Endothelial cell of hepatic sinusoid (primary cell): ENCODE measurements around the gene RIN1.

Source experiments
- in situ Hi-C: cut with HindIII; loops from 2 replicates; pipeline ENCODE4 v1.10.0; 2017; ENCODE audit warnings: low sequenced_read_pairs

RIN1 gene

DNA sequence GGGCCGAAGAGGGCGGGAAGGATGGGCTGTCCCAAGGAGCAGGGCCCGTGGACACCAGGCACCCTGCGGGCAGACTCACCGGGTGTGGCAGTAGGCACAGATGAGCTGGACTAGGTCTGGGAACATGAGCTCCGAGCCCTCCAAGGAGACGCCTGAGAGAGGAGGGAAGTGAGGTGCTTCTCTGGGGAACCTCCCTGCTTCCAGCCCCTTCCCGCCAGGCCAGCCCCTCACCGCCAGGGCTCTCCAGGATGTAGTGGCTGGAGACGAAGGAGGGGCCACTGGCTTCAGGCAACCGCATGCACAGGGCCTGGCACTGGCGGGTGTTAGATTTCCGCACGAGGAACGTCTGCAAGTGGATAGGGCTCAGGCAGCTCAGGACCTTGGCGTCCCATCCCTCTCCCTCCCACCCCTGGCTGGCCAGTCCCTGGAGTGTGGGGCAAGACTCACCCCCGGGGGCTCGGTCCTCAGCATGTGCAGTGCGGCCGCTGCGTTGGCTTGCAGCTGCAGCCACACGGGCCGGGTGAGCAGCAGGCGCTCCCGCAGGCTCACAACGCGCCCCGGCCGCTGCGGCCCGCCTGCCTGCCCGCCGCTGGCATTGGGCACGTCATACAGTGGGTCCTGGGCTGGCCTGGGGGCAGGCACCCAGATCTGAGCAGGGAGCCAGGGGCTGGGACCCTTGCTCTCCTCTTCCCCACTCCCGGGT, 552 bp downstream of the RIN1 start:
- in situ Hi-C loops = no loop called here

DNA sequence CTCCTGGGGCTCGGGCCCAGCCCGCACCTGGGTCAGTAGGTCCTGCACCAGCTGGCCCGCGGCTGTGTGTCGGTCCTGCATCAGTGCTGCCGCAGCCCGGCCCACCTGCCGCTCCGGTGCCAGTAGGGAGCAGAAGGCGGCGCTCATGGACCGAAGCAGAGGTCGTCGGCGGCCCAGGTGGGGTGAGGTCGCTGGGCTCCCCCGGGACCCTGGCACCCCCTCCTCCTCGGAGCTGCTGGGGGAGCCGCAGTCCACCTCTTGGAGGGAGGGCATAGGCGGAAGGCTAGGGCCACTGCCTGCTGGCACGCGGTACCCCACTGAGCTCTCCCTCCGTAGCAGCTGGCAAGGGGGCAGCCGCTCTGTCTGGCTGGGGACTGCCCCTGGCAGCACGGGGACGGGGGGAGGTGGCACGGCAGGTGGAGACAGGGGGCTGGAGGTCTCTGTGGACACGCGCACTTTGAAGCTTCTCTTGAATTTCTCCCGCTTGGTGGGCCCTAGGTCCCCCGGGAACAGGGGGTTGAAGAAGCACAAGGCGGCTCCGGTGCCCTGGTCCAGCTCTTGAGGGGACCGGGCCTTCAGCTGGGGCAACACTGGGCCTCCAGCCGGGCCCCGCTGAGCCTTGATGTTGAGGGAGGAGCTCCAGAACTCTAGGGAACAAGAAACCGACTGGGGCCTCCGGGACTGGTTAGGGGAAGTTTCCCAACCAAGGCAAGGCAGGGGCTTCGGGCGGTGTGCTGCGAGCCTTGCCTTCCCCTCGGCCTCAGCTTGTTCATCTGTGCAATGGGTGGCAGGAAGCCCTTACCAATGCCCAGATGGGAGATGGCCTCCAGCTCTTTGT, 1.4 kb downstream of the RIN1 start:
- in situ Hi-C loops = loop anchor here (5.0 kb wide), 2 partner anchors 53 to 97 kb away; no protein-coding TSS in a partner anchor

DNA sequence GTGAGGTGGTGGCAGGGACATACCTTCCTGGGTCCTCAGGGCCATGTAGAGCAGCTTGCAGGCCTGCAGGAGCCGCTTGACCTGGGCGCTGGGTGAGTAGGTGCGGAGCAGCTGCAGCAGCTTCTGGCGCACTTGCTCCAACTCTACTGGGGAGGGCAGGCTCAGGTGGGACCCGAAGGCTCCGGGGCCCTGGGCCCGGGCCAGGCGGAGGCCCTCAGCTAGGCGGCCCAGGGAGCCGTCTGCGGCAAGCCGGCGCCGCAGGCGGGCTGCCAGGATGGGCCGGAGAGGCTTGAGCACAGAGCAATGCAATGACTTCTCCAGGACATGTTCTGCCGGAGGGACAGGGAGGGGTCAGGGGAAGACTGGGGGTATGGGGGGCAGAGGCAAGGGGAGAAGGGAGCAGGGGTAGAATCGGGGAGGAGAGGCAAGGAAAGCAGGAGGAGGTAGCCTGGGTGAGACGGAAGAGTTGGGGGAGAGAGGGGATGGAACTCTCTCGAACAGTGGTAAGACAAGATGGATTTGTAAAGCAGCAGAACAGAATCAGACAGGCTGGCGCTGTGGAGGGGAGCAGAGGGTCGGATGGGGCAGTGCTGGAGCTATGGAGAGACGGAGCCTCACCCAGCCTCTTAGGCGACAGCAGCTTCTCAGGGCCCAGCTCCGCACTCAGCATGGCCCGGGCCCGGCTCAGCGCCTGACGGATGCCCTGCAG, 2.2 kb downstream of the RIN1 start:
- in situ Hi-C loops = loop anchor here (5.0 kb wide), 2 partner anchors 52 to 98 kb away; no protein-coding TSS in a partner anchor

DNA sequence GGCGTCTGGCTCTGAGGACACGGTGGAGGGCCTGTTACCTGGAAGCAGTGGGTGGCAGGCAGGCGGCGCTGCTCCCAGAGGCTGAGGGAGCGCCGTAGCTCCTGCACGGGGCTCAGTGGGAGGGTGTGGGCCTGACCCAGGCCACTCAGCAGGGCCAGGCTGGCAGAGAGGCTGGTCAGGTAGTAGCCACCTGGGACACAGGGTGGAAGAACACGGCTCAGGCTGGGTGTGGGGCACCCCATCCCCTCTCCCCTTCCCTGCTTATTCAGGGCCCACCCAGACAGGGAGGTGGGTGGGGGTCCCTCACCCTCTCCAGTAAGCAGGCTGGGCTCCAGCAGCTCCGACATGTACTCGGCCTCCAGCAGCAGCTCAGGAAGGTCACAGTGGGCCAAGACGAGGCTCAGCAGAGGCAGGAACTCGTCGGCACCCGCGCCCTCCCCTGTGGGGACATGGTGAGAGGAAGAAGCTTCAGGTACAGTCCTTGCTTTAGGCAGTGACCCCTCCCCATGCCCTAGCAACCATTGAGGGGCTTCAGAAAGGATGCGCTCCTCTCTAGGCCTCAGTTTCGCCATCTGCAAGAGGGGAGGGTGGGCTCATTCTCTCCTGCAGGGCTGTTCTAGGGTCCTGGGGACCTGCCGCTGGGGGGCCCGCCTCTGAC, 2.9 kb downstream of the RIN1 start:
- in situ Hi-C loops = loop anchor here (5.0 kb wide), 2 partner anchors 51 to 99 kb away; no protein-coding TSS in a partner anchor

DNA sequence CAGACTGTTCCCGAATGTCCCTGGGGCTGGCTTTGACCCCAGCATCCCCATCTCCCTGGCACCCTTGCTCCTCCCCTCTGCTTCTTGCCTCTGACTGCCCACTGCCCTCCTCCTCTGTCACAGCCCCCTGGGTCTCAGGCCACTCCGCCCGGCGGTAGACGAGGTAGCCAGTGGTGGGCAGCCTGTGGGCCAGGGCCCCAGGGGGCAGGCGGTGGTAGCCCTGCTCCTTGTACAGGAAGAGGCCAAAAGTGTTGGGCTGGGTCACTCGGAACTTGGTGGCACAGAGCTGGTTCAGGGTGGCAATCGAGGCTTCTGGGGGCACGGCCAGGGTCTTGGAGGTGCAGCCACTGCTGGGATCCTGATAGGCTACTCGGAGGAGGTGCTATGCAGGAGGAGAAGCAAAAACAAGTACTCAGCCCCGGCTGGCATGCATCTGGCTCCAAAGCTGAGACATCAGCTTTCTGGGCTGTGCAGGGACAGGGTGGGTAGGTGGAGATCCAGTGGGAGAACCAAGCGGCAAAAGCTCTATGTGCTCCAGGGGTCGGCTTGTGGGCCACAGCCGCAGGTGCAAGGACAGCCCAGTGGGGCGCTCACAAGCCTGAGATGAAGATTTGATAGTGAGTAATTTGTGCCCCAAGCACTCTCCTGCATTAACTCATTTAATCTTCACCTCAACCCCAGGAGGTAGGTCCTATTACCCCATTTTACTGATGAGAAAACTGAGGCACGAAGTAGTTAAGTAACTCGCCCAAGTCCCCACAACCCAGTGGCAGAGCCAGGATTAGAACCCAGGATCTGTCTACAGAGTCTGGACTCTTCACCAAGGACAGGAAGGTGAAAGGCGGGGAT, 3.6 kb downstream of the RIN1 start:
- in situ Hi-C loops = loop anchor here (5.0 kb wide), 2 partner anchors 50 to 100 kb away; no protein-coding TSS in a partner anchor

DNA sequence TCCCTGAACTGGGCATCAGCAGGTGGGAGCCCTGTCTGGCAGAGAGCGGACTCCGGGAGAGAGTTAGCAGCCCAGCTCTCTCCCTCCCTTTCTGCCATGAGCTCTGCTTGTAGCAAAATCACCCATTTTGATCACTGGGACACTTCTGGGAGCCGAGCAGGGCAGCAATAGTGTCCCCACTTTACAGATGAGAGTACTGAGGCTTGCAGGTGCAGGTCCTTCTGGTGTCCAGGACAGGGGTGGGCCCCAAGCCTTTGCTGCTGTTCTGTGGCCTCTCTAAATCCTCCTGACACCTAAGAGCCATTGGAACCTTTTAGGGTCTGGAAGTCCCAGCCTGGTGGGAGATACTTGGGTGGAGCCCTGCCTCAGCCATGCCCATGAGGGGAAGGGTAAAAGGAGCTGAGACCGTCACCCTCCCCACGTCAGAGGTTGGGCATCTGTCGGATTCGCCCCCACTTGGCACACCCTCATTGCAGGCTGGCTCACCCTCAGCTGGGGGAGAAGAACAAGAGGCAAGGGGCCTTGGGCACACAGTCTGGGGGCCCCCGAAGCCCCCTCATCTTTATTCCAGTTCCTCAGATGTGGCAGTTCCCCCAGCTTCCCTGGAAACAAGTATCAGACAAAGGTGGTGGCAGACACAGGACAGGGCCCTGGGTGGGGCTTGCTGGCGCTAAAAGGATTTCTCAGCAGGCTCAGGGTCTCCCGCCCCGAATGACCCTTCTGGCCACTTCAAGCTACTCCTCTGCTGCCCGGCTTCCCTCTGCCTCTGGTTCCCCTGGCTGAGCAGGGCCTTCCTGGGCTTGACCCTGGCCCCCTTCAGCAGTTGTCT, 4.5 kb downstream of the RIN1 start:
- in situ Hi-C loops = loop anchor here (5.0 kb wide), 2 partner anchors 49 to 101 kb away; no protein-coding TSS in a partner anchor

DNA sequence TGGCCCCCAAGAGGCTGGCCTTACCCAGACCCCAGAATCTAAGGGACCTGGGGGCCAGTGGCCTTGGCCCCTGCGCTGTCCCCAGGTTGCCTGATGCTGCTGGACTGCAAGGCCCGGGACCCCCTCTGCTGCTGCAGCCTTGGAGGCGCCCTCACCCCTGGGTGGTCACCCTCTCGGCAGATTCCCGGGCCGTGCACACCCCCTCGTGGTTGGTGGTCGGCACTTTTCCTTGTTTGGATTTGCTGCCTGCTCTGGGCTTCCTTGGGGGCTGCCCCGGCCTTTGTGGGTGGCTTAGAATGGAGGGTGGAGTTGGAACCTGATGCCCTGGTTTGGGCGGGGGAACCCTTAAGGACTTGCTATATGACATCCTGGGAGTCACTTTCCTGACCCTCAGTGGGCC, 5.3 kb downstream of the RIN1 start:
- in situ Hi-C loops = loop anchor here (5.0 kb wide), 2 partner anchors 49 to 101 kb away; no protein-coding TSS in a partner anchor

DNA sequence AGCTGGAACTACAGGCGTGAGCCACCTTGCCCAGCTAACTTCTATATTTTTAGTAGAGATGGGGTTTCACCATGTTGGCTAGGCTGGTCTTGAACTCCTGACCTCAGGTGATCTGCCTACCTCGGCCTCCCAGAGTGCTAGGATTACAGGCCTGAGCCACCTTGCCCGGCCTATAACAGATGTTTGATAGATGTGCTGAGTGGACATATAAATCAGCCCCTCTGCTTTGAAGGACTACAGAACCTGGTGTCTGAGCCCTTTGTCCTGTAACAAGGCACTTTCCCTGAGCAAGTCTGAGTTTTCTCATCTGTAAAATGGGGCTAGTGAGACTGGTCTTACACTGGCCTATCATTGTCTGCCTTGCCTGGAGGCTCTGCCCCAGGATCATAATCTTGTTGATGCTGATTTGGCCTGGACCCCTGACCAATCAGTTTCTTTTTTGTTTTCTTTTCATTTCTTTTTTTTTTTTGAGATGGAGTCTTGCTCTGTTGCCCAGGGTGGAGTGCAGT, 7.0 kb downstream of the RIN1 start:
- in situ Hi-C loops = no loop called here

DNA sequence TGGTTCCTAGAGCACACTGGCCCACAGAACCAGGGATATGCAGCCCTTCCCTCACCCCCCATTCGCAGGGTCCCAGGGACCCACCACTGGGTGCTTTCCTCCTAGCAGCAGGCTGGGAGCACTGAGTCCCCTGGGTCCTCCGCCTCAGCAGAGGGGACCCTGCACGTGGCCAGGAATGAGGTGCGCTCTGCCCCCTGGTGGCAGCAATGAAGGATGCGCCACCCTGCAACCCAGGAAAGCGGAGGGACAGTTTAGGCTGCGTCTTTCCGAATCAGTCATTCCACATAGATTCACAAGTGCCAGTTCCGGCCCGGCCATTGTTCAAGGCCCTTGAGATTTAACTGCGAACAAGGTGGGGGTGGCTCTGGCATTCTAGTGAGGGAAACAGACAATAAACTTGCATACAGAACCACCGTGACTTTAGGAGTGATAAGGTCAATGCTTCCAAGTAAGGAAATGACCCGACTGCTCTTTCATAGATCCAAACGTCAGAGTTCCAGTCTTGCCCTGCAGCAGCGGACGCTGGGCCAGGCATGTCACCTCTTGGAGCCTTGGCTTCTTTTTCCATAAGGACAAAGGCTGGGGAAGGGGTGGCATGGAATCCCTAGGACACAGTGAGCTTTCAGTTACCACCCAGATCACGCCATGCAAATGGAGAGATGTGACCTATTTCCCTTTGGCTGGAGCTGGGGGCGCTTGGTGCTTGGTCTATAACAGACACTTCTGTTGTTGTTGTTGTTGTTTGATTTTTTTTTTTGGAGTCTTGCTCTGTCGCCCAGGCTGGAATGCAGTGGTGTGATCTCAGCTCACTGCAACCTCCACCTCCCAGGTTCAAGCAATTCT, 7.7 kb downstream of the RIN1 start:
- in situ Hi-C loops = no loop called here

DNA sequence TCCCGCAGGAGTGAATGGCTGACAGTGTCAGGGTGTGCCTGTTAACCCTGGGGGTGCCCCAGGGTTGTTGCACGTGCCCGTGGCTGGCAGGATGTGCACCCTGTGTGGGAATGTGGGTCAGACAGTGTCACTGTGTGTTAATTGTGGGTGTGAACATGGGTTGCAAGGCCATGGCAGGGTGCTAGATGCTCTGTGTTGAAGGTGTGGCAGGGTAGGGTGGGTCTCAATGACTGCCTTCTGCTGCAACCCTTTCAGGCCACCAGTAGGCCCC, 8.3 kb downstream of the RIN1 start:
- in situ Hi-C loops = no loop called here

DNA sequence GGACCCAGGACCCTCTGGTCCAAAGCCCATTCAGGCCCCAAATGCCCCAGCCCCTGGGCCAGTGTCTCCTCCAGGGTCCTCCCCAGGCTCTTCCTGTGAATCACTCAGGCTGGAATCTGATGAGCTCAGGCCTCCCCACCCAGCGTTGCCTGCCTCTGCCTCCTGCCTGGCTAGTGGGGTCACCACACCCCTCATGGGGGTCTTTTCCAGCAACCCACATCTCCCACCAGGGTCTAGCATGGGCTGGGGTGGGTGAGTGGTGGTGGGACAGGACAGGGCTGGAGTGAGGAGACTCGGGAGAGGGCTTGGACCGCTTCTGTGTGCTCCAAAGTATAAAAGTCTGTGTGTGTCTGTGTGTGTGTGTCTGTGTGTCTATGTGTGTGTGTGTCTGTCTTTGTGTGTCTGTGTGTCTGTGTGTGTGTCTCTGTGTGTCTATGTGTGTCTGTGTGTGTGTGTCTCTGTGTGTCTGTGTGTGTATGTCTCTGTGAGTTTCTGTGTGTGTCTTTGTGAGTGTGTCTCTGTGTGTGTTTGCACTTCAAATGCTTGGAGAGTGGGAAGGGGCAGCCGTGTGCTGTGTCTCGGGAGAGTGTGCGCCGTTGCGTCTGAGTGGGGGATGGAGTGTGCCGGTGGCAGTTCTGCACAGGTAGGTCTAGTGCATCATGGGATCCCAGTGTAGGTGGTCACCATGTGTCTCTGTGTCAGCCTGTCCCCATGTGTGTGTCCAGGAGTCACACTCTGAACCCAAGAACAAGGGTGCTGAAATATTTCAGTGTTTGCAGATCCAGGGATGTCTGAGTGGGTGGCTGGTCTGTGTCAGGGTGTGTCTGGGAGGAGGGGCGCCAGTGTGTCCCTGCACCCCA, 8.8 kb downstream of the RIN1 start:
- in situ Hi-C loops = no loop called here

DNA sequence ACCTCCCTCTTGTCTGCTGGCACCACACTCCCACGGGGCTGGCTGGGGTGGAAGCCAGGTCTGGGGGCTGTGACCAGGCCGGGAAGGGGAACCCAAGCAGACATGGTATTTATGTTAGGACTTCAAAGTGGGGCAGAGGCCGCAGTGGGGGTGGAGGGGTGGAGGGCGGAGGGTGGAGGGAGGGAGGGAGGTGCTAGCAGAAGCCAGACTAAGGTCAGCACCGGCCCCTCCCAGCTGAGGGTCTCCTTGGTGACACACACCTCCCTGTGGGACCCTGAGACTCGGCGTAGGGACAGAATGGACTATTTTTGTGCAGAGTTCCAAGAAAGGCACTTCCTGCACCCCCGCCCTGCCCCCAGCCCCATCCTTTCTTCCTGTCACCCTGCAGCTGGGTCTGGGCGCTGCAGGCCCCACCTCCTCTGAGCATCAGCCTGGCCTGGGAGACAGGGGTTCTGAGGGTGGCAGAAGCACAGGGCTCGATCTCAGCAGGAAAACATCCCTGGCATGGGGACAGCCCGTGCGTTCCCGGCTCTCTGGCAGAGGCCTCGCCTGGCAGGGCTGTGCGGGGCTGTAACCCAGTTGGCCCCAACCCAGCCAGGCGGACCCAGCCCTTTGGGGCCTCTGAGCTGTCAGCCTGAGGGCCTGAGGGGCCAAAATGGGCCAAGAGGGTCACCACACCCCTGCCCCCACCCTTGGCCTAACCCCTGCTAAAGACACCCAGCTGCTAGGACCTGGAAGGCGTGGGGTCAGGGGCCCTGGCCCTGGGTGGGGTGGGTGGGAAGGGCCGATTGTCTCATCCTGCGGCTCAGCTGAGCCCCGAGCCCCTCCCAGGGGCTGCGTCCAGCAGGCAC, 9.7 kb downstream of the RIN1 start:
- in situ Hi-C loops = no loop called here

DNA sequence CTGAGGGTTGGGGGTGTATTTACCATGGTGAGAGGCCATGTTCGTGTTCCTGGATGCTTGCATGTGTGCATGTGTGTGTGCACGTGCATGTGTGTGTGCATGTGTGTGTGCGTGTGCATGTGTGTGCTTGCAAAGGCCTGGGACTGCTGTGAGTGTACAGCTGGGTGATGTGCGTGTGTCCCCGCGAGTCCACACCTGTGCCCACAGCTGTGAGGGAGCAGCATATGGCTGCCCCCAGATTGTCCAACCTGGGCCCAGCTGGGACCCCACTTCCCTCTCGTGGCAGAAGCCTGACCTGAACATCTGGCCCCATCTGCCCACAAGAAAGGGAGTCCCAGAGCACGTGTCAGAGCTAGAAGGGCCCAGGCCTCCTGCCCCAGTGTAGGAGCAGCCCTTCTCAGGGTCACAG, 11.0 kb downstream of the RIN1 start:
- in situ Hi-C loops = no loop called here

DNA sequence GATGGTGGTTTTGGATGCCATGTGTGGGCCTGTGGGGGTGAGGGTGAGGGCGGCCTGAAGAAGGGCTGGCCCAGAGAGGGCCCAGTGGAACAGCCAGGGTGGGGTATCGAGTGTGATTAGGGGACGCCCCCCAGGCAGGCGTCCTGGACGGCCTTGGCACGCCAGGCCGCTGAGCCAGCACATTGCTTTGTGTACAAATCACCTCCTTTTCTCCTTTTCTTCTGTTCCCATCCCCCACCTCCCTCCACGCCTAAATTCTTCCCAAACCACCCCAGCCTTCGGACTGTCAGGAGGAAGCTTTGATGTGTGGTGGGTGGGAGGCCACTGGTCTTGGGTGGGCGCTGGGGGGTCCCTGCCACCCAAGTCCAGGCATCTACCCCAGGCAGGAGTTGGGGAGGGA, 11.6 kb downstream of the RIN1 start:
- in situ Hi-C loops = no loop called here

DNA sequence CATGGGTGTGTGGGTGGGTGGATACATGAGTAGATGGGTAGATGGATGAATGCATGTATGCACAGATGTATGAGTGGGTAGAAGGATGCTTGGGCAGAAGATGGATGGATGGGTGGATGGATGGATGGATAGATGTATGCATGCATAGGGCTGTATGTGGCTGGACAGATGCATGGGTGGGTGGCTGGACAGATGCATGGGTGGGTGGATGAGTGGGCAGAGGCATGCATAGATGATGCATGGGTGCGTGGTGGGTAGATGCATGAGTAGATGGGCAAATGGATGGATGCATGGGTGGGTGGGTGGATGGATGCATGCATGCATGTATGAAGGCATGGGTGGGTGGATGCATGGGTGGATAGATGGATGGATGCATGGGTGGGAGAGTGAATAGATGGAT, 12.6 kb downstream of the RIN1 start:
- in situ Hi-C loops = no loop called here

DNA sequence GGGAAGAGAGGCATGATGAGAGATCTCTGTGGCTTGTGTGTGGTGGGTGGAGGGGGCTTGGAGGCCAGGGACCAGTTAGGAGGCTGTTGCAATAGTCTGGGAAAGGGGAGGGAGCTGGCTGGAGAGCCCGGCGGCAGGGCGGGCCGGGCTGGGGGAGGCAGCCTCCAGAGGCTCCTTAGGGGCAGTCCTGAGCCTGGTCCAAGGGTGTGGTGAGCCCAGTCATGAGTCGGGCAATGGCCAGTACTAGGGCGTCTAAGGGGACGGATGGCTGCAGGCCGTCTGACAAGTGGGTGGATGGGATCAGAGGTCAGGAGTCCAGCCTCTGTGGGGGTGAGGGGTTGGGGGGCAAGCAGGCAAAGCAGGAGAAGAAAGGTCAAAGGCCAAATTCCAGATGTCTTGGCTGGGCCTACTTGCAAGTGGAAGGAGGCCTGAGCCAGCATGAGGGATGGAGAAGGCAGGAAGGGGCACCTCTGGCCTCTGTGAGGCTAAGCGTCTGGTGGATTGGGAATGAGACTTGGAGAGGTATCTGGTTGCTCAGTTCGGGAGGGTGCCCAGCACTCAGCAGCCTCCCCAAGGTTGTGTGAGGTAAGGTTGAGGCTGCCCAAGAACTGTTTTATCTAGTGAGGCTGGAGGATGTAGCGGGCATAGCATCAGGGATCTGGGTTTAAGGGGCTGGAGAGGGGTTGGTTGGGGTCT, 13.4 kb downstream of the RIN1 start:
- in situ Hi-C loops = no loop called here
